A549 (cell line): ENCODE data around the gene EHD2. TPM values are rescaled to one million over a fixed set of nuclear protein-coding genes. Genes with fewer than 3 reads are reported as not detected.
A peak's percentile ranks its signal among the peaks of the same experiment; 100 is the strongest.

ENCODE experiments used
- ATAC-seq, 2 experiments: fragments of 200-7000 bp in 1 of 2; fragments of >200 bp in 1 of 2; cut with Nextera tagmentation in 1 of 2; cut with Tn5 transposase in 1 of 2; 3 replicates each; pipeline versions ENCODE4 v1.8.0 to v1.9.1; 2018 to 2020; ENCODE audit warnings: mild to moderate bottlenecking in 1 of 2, moderate library complexity in 1 of 2
- CTCF ChIA-PET: fragments of 300-600 bp; sonication (Branson Sonifier 250); formaldehyde crosslinking; extraction: SDS; loops from one replicate; lab custom pipeline; 2021; ENCODE audit warnings: antibody characterized with exemption, inconsistent platforms; lab: Yijun Ruan, JAX
- POLR2A ChIA-PET: fragments of 350-600 bp; formaldehyde crosslinking; extraction: SDS; loops from one replicate; lab custom pipeline; 2021; ENCODE audit warnings: antibody characterized with exemption, inconsistent platforms; lab: Yijun Ruan, JAX
- DNase-seq, 2 experiments: peaks; one replicate each; pipeline versions ENCODE4 v3.0.0 to v3.0.0-alpha.2; 2011 to 2016; ENCODE audit warnings: low read depth in 1 of 2, low spot score in 1 of 2
- FAIRE-seq: peaks from 2 replicates; lab custom pipeline; 2011; peaks lifted over from hg19 to GRCh38; lab: Jason Lieb, UNC
- H3K27ac ChIP-seq, 2 experiments: fragments of >200 bp; sonication (Bioruptor Twin); formaldehyde crosslinking; 3 replicates each; pipeline ENCODE4 v1.5.1; 2016 to 2017
- H3K4me1 ChIP-seq: fragments of >200 bp; sonication (Bioruptor Twin); formaldehyde crosslinking; 3 replicates; pipeline ENCODE4 v1.6.1; 2016
- H3K4me2 ChIP-seq: fragments of >200 bp; sonication (Bioruptor Twin); formaldehyde crosslinking; 3 replicates; pipeline ENCODE4 v1.6.1; 2016
- H3K4me3 ChIP-seq: fragments of >200 bp; sonication (Bioruptor Twin); formaldehyde crosslinking; 3 replicates; pipeline ENCODE4 v1.5.1; 2016
- H3K9me3 ChIP-seq: fragments of >200 bp; sonication (Bioruptor Twin); formaldehyde crosslinking; 3 replicates; pipeline ENCODE4 v1.6.1; 2016
- CBX2 ChIP-seq: fragments of 200-600 bp; sonication (generic); IDR thresholded peaks from 2 replicates; pipeline ENCODE4 v1.6.1; 2016; ENCODE audit warnings: low read depth, mild to moderate bottlenecking, borderline replicate concordance
- CHD4 ChIP-seq: fragments of 200-600 bp; sonication (generic); IDR thresholded peaks from 2 replicates; pipeline ENCODE4 v1.6.1; 2016; ENCODE audit warnings: antibody characterized with exemption, mild to moderate bottlenecking, borderline replicate concordance
- EP300 ChIP-seq, 2 experiments: fragments of >200 bp; sonication (Bioruptor Twin); formaldehyde crosslinking; IDR thresholded peaks; 2 replicates in 1 of 2; 3 replicates in 1 of 2; pipeline ENCODE4 v1.6.1; 2016 to 2017
- HOXB5 ChIP-seq: fragments of 250-450 bp; sonication (Bioruptor Pico); IDR thresholded peaks from 2 replicates; pipeline ENCODE4 v1.5.0; 2020; ENCODE audit warnings: mild to moderate bottlenecking, moderate library complexity
- KDM5A ChIP-seq: fragments of 200-600 bp; sonication (generic); IDR thresholded peaks from 2 replicates; pipeline ENCODE4 v1.6.1; 2016; ENCODE audit warnings: antibody characterized with exemption, mild to moderate bottlenecking
- RAD21 ChIP-seq, 2 experiments: fragments of >200 bp in 1 of 2; sonication (Bioruptor Twin) in 1 of 2; formaldehyde crosslinking in 1 of 2; IDR thresholded peaks in 1 of 2; conservative IDR thresholded peaks in 1 of 2; 2 replicates in 1 of 2; 3 replicates in 1 of 2; pipeline ENCODE4 v1.6.1; 2012 to 2018; ENCODE audit warnings: inconsistent platforms in 1 of 2
- RARB ChIP-seq: fragments of 250-450 bp; sonication (Bioruptor Pico); IDR thresholded peaks from 2 replicates; pipeline ENCODE4 v1.8.0; 2021; ENCODE audit warnings: mild to moderate bottlenecking, moderate library complexity
- RFX5 ChIP-seq: fragments of 450-650 bp; IDR thresholded peaks from 2 replicates; pipeline ENCODE4 v1.7.1; 2014; ENCODE audit warnings: antibody characterized with exemption, mild to moderate bottlenecking, moderate library complexity
- SMC3 ChIP-seq: fragments of >200 bp; sonication (Bioruptor Twin); formaldehyde crosslinking; IDR thresholded peaks from 3 replicates; pipeline ENCODE4 v1.6.1; 2018; ENCODE audit warnings: inconsistent platforms
- SREBF2 ChIP-seq: fragments of 450-650 bp; IDR thresholded peaks from 2 replicates; pipeline ENCODE4 v1.6.1; 2014; ENCODE audit warnings: mild to moderate bottlenecking, moderate library complexity
- ZFP36 ChIP-seq: fragments of 450-650 bp; IDR thresholded peaks from 2 replicates; pipeline ENCODE4 v1.6.1; 2014; ENCODE audit warnings: borderline replicate concordance; ENCODE audit not compliant: partially characterized antibody
- WGBS: methylation state at CpG from one replicate; pipeline ENCODE4 v1.1.6; 2017; ENCODE audit errors: missing lambda C conversion rate; 5-methylcytosine and 5-hydroxymethylcytosine counted together
- polyA plus RNA-seq, 4 experiments: library from polyadenylated mRNA; depleted of rRNA in 3 of 4; stranded (reverse); fragments of >200 nt; fragmentation: RNase III in 1 of 4; extraction: RNeasy Plus Mini Kit Qiagen cat#74134 plus additional on column Dnase treatment in 1 of 4; gene quantifications; 2 replicates in 3 of 4; 3 replicates in 1 of 4; pipeline ENCODE4 v1.2.3, GENCODE V29; 2011 to 2017
- TF ChIP-seq, protein P1 (sequence below): fragments of 200-600 bp; sonication (generic); IDR thresholded peaks from 2 replicates; pipeline ENCODE4 v1.6.1; 2016; ENCODE audit warnings: antibody characterized with exemption, mild to moderate bottlenecking, moderate library complexity
- TF ChIP-seq, protein P2 (sequence below): fragments of 250-450 bp; sonication (Bioruptor Pico); IDR thresholded peaks from 2 replicates; pipeline ENCODE4 v1.5.0; 2020; ENCODE audit warnings: low read depth, mild to moderate bottlenecking, moderate library complexity
- TF ChIP-seq, protein P3 (sequence below): fragments of 250-450 bp; sonication (Bioruptor Pico); IDR thresholded peaks from 2 replicates; pipeline ENCODE4 v1.5.0; 2021; ENCODE audit warnings: mild to moderate bottlenecking, moderate library complexity, borderline replicate concordance
- TF ChIP-seq, protein P4 (sequence below): IDR thresholded peaks from 2 replicates; pipeline ENCODE4 v1.6.1; 2012
- TF ChIP-seq, protein P5 (sequence below): fragments of 150-350 bp; IDR thresholded peaks from 2 replicates; pipeline ENCODE4 v1.6.1; 2014; ENCODE audit warnings: low read depth, mild to moderate bottlenecking, low read length

The EHD2 gene
- polyA plus RNA-seq, 2 of the 4 experiments (the other 2 are of a cell fraction): 32.3 to 105 TPM

DNA sequence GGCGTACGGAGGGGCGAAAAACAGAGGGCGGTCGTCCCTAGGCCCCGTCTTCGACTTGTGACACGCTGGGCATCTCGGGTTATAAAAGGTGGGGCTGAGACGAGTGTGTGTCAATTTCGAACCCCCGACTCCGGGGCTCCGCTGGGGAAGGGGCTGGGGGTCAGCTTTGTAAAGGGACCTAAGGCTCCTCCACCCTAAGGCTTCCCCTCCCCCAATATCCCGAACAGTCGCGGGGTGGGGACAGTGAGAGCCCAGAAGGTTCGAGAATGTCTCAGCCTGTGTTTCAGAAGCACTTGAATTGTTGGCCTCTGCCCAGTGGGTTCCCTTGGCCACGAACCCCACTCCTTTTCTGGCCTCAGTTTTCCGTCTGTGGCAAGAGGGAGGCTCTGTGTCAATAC lies 65.7 kb downstream of the EHD2 start:
- H3K4me1 ChIP-seq: peaks cover 16% of the 10 kb centered on the region
- CTCF ChIA-PET: interaction anchor here (1.1 to 4.6 kb wide), 3 partner anchors 9 to 66 kb away, joined by 4 to 41 read pairs (median 12); partner anchors contain the start of gene EHD2
- TF ChIP-seq, protein P1, sequence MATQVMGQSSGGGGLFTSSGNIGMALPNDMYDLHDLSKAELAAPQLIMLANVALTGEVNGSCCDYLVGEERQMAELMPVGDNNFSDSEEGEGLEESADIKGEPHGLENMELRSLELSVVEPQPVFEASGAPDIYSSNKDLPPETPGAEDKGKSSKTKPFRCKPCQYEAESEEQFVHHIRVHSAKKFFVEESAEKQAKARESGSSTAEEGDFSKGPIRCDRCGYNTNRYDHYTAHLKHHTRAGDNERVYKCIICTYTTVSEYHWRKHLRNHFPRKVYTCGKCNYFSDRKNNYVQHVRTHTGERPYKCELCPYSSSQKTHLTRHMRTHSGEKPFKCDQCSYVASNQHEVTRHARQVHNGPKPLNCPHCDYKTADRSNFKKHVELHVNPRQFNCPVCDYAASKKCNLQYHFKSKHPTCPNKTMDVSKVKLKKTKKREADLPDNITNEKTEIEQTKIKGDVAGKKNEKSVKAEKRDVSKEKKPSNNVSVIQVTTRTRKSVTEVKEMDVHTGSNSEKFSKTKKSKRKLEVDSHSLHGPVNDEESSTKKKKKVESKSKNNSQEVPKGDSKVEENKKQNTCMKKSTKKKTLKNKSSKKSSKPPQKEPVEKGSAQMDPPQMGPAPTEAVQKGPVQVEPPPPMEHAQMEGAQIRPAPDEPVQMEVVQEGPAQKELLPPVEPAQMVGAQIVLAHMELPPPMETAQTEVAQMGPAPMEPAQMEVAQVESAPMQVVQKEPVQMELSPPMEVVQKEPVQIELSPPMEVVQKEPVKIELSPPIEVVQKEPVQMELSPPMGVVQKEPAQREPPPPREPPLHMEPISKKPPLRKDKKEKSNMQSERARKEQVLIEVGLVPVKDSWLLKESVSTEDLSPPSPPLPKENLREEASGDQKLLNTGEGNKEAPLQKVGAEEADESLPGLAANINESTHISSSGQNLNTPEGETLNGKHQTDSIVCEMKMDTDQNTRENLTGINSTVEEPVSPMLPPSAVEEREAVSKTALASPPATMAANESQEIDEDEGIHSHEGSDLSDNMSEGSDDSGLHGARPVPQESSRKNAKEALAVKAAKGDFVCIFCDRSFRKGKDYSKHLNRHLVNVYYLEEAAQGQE: no peak
- no peak for TF ChIP-seq RFX5
- TF ChIP-seq CHD4: no peak
- no peak for TF ChIP-seq EP300 (IDR thresholded peaks at IDR 0.05)
- no peak for TF ChIP-seq SREBF2
- TF ChIP-seq, protein P2, sequence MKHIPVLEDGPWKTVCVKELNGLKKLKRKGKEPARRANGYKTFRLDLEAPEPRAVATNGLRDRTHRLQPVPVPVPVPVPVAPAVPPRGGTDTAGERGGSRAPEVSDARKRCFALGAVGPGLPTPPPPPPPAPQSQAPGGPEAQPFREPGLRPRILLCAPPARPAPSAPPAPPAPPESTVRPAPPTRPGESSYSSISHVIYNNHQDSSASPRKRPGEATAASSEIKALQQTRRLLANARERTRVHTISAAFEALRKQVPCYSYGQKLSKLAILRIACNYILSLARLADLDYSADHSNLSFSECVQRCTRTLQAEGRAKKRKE (CRISPR knock-in tag): no peak
- TF ChIP-seq, protein P3, sequence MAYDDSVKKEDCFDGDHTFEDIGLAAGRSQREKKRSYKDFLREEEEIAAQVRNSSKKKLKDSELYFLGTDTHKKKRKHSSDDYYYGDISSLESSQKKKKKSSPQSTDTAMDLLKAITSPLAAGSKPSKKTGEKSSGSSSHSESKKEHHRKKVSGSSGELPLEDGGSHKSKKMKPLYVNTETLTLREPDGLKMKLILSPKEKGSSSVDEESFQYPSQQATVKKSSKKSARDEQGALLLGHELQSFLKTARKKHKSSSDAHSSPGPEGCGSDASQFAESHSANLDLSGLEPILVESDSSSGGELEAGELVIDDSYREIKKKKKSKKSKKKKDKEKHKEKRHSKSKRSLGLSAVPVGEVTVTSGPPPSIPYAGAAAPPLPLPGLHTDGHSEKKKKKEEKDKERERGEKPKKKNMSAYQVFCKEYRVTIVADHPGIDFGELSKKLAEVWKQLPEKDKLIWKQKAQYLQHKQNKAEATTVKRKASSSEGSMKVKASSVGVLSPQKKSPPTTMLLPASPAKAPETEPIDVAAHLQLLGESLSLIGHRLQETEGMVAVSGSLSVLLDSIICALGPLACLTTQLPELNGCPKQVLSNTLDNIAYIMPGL (CRISPR knock-in tag): no peak
- no peak for TF ChIP-seq KDM5A
- no peak for TF ChIP-seq SMC3
- TF ChIP-seq CBX2: no peak
- TF ChIP-seq RARB (CRISPR knock-in tag): no peak
- no peak for TF ChIP-seq RAD21 (conservative IDR thresholded peaks at IDR 0.05 in 1 of 2, IDR thresholded peaks at IDR 0.05 in 1 of 2)
- TF ChIP-seq, protein P4, sequence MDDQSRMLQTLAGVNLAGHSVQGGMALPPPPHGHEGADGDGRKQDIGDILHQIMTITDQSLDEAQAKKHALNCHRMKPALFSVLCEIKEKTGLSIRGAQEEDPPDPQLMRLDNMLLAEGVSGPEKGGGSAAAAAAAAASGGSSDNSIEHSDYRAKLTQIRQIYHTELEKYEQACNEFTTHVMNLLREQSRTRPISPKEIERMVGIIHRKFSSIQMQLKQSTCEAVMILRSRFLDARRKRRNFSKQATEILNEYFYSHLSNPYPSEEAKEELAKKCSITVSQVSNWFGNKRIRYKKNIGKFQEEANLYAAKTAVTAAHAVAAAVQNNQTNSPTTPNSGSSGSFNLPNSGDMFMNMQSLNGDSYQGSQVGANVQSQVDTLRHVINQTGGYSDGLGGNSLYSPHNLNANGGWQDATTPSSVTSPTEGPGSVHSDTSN: no peak
- TF ChIP-seq, protein P5, sequence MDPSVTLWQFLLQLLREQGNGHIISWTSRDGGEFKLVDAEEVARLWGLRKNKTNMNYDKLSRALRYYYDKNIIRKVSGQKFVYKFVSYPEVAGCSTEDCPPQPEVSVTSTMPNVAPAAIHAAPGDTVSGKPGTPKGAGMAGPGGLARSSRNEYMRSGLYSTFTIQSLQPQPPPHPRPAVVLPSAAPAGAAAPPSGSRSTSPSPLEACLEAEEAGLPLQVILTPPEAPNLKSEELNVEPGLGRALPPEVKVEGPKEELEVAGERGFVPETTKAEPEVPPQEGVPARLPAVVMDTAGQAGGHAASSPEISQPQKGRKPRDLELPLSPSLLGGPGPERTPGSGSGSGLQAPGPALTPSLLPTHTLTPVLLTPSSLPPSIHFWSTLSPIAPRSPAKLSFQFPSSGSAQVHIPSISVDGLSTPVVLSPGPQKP: no peak
- TF ChIP-seq ZFP36: no peak
- no peak for TF ChIP-seq HOXB5 (CRISPR knock-in tag)
- TF ChIP-seq, all 56 proteins: peak for 0
- POLR2A ChIA-PET: no interaction called here
- peak overlapping the region; percentile 79 for H3K4me3 ChIP-seq
- 3% methylated on average over 20 of the region's 20 CpGs for WGBS
- ATAC-seq (peak; percentile 10 to 19; a peak in 3 of 6 replicates), DNase-seq (no peak), FAIRE-seq (no peak)
- no peaks in the 10 kb centered on the region for H3K9me3 ChIP-seq
- peak overlapping the region; percentile 90 to 94 for H3K27ac ChIP-seq
- H3K4me2 ChIP-seq: peak overlapping the region; percentile 90
